ENCODE data around the gene AHNAK2. TPM values are rescaled to one million over a fixed set of nuclear protein-coding genes. Genes with fewer than 3 reads are reported as not detected.
"Not testable (repeated sequence)": the region's sequence is repeated elsewhere in the genome, so short reads cannot be mapped to it uniquely, and the experiment has no call there.

AHNAK2 gene
- total RNA-seq, 1 donor, result 0.10 TPM

- Histone ChIP-seq H3K4me1 (ENCODE audit: insufficient read depth, low read length) (peaks cover 5% of the 10 kb centered on the region), H3K27me3 (ENCODE audit: insufficient read depth, low read length) (peaks cover 3% of the 10 kb centered on the region), H3K4me3 (ENCODE audit: low read length) (no peak overlapping the region)
These were observed 13.6 kb downstream of the AHNAK2 start for GRCh38 chr14:104964546-104964945.

GRCh38 chr14:104957146-104958113, 20.7 kb downstream of the AHNAK2 start:
- Histone ChIP-seq H3K27me3 (ENCODE audit: insufficient read depth, low read length) (no peaks in the 10 kb centered on the region), H3K9me3 (ENCODE audit: low read depth, low read length) (no peaks in the 10 kb centered on the region), H3K4me1 (ENCODE audit: insufficient read depth, low read length) (no peaks in the 10 kb centered on the region)

More at GRCh38 chr14:104964546-104964945, 13.6 kb downstream of the AHNAK2 start:
- H3K9me3 ChIP-seq (ENCODE audit: low read depth, low read length), result no peaks in the 10 kb centered on the region

GRCh38 chr14:104956290-104956890, 21.8 kb downstream of the AHNAK2 start:
- Histone ChIP-seq H3K4me3 (ENCODE audit: low read length) (no peak overlapping the region), H3K27me3 (ENCODE audit: insufficient read depth, low read length) (no peaks in the 10 kb centered on the region), H3K4me1 (ENCODE audit: insufficient read depth, low read length) (no peaks in the 10 kb centered on the region), H3K9me3 (ENCODE audit: low read depth, low read length) (no peaks in the 10 kb centered on the region)

More at GRCh38 chr14:104957146-104958113, 20.7 kb downstream of the AHNAK2 start:
- H3K4me3 ChIP-seq (ENCODE audit: low read length), result no peak overlapping the region

GRCh38 chr14:104955396-104955770, 22.8 kb downstream of the AHNAK2 start:
- H3K9me3 ChIP-seq (ENCODE audit: low read depth, low read length), result no peaks in the 10 kb centered on the region
- H3K27me3 ChIP-seq (ENCODE audit: insufficient read depth, low read length), result no peaks in the 10 kb centered on the region
- H3K4me1 ChIP-seq (ENCODE audit: insufficient read depth, low read length), result no peaks in the 10 kb centered on the region
- no peak overlapping the region for H3K4me3 ChIP-seq (ENCODE audit: low read length)

GRCh38 chr14:104954746-104955395, 23.3 kb downstream of the AHNAK2 start:
- H3K27me3 ChIP-seq (ENCODE audit: insufficient read depth, low read length), result no peaks in the 10 kb centered on the region
- H3K4me1 ChIP-seq (ENCODE audit: insufficient read depth, low read length), result no peaks in the 10 kb centered on the region
- no peak overlapping the region for H3K4me3 ChIP-seq (ENCODE audit: low read length)
- H3K9me3 ChIP-seq (ENCODE audit: low read depth, low read length), result no peaks in the 10 kb centered on the region

GRCh38 chr14:104953896-104954656, 24.1 kb downstream of the AHNAK2 start:
- no peak overlapping the region for H3K4me3 ChIP-seq (ENCODE audit: low read length)
- no peaks in the 10 kb centered on the region for H3K9me3 ChIP-seq (ENCODE audit: low read depth, low read length)
- no peaks in the 10 kb centered on the region for H3K4me1 ChIP-seq (ENCODE audit: insufficient read depth, low read length)
- H3K27me3 ChIP-seq (ENCODE audit: insufficient read depth, low read length), result no peaks in the 10 kb centered on the region

- H3K4me3 ChIP-seq (ENCODE audit: low read length), result no peak overlapping the region
- no peaks in the 10 kb centered on the region for H3K27me3 ChIP-seq (ENCODE audit: insufficient read depth, low read length)
- H3K9me3 ChIP-seq (ENCODE audit: low read depth, low read length), result no peaks in the 10 kb centered on the region
- no peaks in the 10 kb centered on the region for H3K4me1 ChIP-seq (ENCODE audit: insufficient read depth, low read length)
These were observed 25.1 kb downstream of the AHNAK2 start for GRCh38 chr14:104953097-104953496.

GRCh38 chr14:104951863-104952657, 26.1 kb downstream of the AHNAK2 start:
- H3K4me3 ChIP-seq (ENCODE audit: low read length); H3K9me3 ChIP-seq (ENCODE audit: low read depth, low read length); H3K27me3 ChIP-seq (ENCODE audit: insufficient read depth, low read length); H3K4me1 ChIP-seq (ENCODE audit: insufficient read depth, low read length): not testable (repeated sequence)

- H3K4me1 ChIP-seq (ENCODE audit: insufficient read depth, low read length); H3K4me3 ChIP-seq (ENCODE audit: low read length); H3K27me3 ChIP-seq (ENCODE audit: insufficient read depth, low read length); H3K9me3 ChIP-seq (ENCODE audit: low read depth, low read length): not testable (repeated sequence)
These were observed 27.5 kb downstream of the AHNAK2 start for GRCh38 chr14:104950701-104951100.

- Histone ChIP-seq H3K4me1 (ENCODE audit: insufficient read depth, low read length) (no peaks in the 10 kb centered on the region), H3K27me3 (ENCODE audit: insufficient read depth, low read length) (no peaks in the 10 kb centered on the region), H3K4me3 (ENCODE audit: low read length) (no peak overlapping the region), H3K9me3 (ENCODE audit: low read depth, low read length) (no peaks in the 10 kb centered on the region)
These were observed 28.2 kb downstream of the AHNAK2 start for GRCh38 chr14:104950021-104950420.

- H3K9me3 ChIP-seq (ENCODE audit: low read depth, low read length); H3K4me3 ChIP-seq (ENCODE audit: low read length); H3K27me3 ChIP-seq (ENCODE audit: insufficient read depth, low read length); H3K4me1 ChIP-seq (ENCODE audit: insufficient read depth, low read length): not testable (repeated sequence)
These were observed 28.7 kb downstream of the AHNAK2 start for GRCh38 chr14:104949406-104949955.

- Histone ChIP-seq H3K4me1 (ENCODE audit: insufficient read depth, low read length) (no peaks in the 10 kb centered on the region), H3K27me3 (ENCODE audit: insufficient read depth, low read length) (no peaks in the 10 kb centered on the region), H3K9me3 (ENCODE audit: low read depth, low read length) (no peaks in the 10 kb centered on the region), H3K4me3 (ENCODE audit: low read length) (no peak overlapping the region)
These were observed 29.5 kb downstream of the AHNAK2 start for GRCh38 chr14:104948736-104949031.

- not testable (repeated sequence) for H3K9me3 ChIP-seq (ENCODE audit: low read depth, low read length); H3K27me3 ChIP-seq (ENCODE audit: insufficient read depth, low read length); H3K4me1 ChIP-seq (ENCODE audit: insufficient read depth, low read length); H3K4me3 ChIP-seq (ENCODE audit: low read length)
These were observed 30.1 kb downstream of the AHNAK2 start for GRCh38 chr14:104947881-104948735.

Measured in mononuclear cell (primary cell).